Neural crest cell (in vitro differentiated cells): Measurements from ENCODE around the gene SPNS1. TPM values are rescaled to one million over a fixed set of nuclear protein-coding genes. Genes with fewer than 3 reads are reported as not detected.
"Not testable (repeated sequence)": the region's sequence is repeated elsewhere in the genome, so short reads cannot be mapped to it uniquely, and the experiment has no call there.

ENCODE experiments used
- DNase-seq: peaks from one replicate; pipeline ENCODE4 v3.0.0; 2021; ENCODE audit warnings: low read depth, mixed read lengths, low spot score
- H3K27ac Mint-ChIP-seq: one replicate; pipeline ENCODE4 v1.8.0; 2021; ENCODE audit warnings: mild to moderate bottlenecking, mixed read lengths; ENCODE audit not compliant: unreplicated experiment
- H3K27me3 Mint-ChIP-seq: 2 replicates; pipeline ENCODE4 v1.8.0; 2021; ENCODE audit warnings: low read depth, mild to moderate bottlenecking, mixed read lengths
- H3K36me3 Mint-ChIP-seq: 2 replicates; pipeline ENCODE4 v1.8.0; 2021; ENCODE audit warnings: low read depth, mild to moderate bottlenecking, mixed read lengths
- H3K4me1 Mint-ChIP-seq: 2 replicates; pipeline ENCODE4 v1.8.0; 2021; ENCODE audit warnings: mixed read lengths
- H3K4me3 Mint-ChIP-seq: one replicate; pipeline ENCODE4 v1.8.0; 2021; ENCODE audit warnings: mild to moderate bottlenecking, mixed read lengths
- H3K9me3 Mint-ChIP-seq: 2 replicates; pipeline ENCODE4 v1.8.0; 2021; ENCODE audit warnings: mixed read lengths
- total RNA-seq: library from RNA; stranded (reverse); gene quantifications from 2 replicates; pipeline ENCODE4 v1.2.1, GENCODE V29; 2021
- TF ChIP-seq, protein P1 (sequence below): fragments of 200-600 bp; sonication (generic); conservative IDR thresholded peaks from 2 replicates; pipeline ENCODE4 v1.5.0; 2021; ENCODE audit warnings: antibody characterized with exemption, mild to moderate bottlenecking

Gene SPNS1
- total RNA-seq, 1 donor from 2014 or later: 48.1 TPM

DNA sequence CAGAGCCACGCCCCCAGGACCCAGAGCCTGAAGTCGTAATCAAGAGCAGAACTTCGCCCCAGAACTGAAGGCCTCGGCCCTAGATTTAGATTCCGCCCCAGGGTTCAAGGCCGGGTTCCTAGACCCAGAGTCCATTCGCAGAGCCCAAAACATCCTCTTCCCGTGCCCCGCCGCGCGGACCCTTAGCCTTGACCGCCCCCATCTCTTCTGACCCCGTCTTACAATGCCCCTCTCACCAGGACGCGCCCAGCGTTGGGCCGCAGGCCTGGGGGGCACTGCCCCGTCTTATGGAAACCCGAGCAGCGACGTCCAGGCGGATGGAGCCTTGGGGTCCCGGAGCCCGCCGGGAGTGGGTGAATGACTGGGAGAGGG, 37.8 kb upstream of the SPNS1 start:
- Mint-ChIP-seq H3K27ac (no peak overlapping the region), H3K4me3 (no peak overlapping the region)

DNA sequence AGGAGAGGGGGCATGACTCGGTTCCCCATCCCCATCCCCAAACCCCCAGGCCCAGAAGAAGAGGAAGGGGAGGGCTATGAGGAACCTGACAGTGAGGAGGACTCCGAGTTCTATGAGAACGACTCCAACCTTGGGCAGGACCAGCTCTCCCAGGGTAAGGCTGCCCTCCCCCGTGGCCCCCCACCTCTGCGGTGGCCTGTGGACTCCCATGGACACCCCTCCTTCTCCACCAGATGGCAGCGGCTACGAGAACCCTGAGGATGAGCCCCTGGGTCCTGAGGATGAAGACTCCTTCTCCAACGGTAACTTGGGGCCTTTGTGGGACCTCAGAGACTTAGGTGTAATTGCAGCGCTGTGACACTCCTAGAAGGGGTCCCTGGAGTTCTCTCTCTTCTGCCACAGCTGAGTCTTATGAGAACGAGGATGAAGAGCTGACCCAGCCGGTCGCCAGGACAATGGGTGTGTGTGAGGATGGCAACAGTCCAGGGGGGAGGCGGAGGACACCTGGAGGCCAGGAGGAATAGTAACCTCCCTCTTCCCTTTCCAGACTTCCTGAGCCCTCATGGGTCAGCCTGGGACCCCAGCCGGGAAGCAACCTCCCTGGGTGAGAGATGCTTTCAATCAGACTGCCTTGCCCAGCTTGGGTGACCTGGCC, 37.2 kb upstream of the SPNS1 start:
- Mint-ChIP-seq H3K4me1 (no peaks in the 10 kb centered on the region), H3K9me3 (peaks cover 4% of the 10 kb centered on the region), H3K4me3 (no peak overlapping the region), H3K27me3 (peaks cover 8% of the 10 kb centered on the region), H3K27ac (no peak overlapping the region), H3K36me3 (no peaks in the 10 kb centered on the region)
- DNase-seq: no peak
- TF ChIP-seq, protein P1, sequence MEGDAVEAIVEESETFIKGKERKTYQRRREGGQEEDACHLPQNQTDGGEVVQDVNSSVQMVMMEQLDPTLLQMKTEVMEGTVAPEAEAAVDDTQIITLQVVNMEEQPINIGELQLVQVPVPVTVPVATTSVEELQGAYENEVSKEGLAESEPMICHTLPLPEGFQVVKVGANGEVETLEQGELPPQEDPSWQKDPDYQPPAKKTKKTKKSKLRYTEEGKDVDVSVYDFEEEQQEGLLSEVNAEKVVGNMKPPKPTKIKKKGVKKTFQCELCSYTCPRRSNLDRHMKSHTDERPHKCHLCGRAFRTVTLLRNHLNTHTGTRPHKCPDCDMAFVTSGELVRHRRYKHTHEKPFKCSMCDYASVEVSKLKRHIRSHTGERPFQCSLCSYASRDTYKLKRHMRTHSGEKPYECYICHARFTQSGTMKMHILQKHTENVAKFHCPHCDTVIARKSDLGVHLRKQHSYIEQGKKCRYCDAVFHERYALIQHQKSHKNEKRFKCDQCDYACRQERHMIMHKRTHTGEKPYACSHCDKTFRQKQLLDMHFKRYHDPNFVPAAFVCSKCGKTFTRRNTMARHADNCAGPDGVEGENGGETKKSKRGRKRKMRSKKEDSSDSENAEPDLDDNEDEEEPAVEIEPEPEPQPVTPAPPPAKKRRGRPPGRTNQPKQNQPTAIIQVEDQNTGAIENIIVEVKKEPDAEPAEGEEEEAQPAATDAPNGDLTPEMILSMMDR: no peak

More for the DNA sequence above, 37.8 kb upstream of the SPNS1 start:
- peaks cover 8% of the 10 kb centered on the region for H3K27me3 Mint-ChIP-seq
- no peaks in the 10 kb centered on the region for H3K36me3 Mint-ChIP-seq
- TF ChIP-seq, protein P1: no peak
- H3K4me1 Mint-ChIP-seq: no peaks in the 10 kb centered on the region
- H3K9me3 Mint-ChIP-seq: peaks cover 4% of the 10 kb centered on the region
- no peak for DNase-seq

DNA sequence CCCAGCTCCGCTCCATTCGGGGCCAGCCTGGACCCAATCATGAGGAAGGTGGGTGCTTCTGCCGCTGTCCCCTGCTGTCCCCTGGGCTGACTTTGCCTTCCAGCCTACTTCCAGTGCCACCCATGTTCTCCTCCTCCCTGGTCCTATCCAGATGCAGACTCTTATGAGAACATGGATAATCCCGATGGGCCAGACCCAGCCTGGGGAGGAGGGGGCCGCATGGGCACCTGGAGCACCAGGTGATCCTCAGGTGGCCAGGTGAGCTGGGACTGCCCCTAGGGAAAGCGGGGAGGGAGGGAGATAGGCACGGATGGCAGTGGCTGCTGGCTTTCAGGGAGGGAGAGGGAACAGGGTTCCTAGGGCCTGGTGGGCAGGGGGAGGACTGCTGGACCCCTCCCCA, 35.9 kb upstream of the SPNS1 start:
- H3K36me3 Mint-ChIP-seq: no peaks in the 10 kb centered on the region
- peaks cover 8% of the 10 kb centered on the region for H3K27me3 Mint-ChIP-seq
- no peak overlapping the region for H3K4me3 Mint-ChIP-seq
- DNase-seq: no peak
- no peaks in the 10 kb centered on the region for H3K4me1 Mint-ChIP-seq
- peaks cover 4% of the 10 kb centered on the region for H3K9me3 Mint-ChIP-seq
- TF ChIP-seq, protein P1: no peak
- H3K27ac Mint-ChIP-seq: no peak overlapping the region

DNA sequence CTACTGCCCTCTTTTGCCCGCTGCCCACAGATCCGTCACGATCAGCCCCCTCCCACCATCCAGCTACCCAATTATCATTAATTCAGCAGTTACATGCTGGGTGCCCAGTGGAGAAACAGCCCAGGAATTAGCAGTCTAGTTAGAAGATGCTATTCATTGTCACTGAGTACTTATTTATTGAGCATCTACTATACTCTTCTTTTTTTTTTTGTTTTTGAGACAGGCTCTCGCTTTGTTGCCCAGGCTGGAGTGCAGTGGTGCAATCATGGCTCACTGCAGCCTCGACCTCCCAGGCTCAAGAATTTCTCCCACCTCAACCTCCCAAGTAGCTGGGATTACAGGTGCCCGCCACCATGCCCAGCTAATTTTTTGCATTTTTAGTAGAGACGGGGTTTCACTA, 34.8 kb upstream of the SPNS1 start:
- not testable (repeated sequence) for H3K4me1 Mint-ChIP-seq, H3K27me3 Mint-ChIP-seq, H3K4me3 Mint-ChIP-seq, H3K36me3 Mint-ChIP-seq, H3K9me3 Mint-ChIP-seq, DNase-seq, H3K27ac Mint-ChIP-seq

DNA sequence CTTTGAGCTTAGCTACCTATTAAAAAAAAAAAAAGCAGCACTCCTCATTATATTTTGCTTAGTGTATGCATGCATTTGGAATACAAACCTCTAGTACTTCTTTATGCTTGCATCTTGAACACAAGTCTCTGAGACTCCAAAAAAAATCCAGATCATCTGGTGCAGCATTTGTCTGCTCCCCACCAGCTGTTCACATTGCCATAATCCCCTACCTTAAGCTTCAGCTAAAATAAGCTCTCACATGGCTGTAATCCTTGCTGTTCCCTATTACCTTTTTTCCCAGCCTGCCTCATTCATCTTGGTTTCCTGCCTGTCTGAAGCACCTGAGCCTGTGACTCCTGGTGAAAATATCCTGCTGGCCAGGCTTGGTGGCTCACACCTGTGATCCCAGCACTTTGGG, 31.3 kb upstream of the SPNS1 start:
- H3K27me3 Mint-ChIP-seq: peaks cover 14% of the 10 kb centered on the region
- no peak overlapping the region for H3K4me3 Mint-ChIP-seq
- DNase-seq: no peak
- H3K27ac Mint-ChIP-seq: no peak overlapping the region
- H3K36me3 Mint-ChIP-seq: no peaks in the 10 kb centered on the region
- TF ChIP-seq, protein P1: no peak
- H3K4me1 Mint-ChIP-seq: peaks cover 13% of the 10 kb centered on the region
- no peaks in the 10 kb centered on the region for H3K9me3 Mint-ChIP-seq

DNA sequence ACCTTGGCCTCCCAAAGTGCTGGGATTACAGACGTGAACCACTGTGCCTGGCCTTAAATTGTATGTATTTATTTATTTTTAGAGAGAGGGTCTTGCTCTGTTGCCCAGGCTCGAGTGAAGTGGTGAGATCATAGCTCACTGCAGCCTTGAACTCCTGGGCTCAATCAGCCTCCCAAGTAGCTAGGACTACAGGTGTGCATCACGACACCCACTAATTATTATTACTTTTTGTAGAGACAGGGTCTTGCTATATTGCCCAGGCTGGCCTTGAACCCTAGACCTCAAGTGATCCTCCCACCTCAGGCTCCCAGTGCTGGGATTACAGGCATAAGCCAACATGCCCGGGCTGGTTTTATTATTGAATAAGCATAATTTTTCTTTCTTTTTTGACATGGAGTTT, 27.9 kb upstream of the SPNS1 start:
- no peak overlapping the region for H3K27ac Mint-ChIP-seq
- TF ChIP-seq, protein P1: no peak
- H3K9me3 Mint-ChIP-seq: no peaks in the 10 kb centered on the region
- H3K27me3 Mint-ChIP-seq: peaks cover 11% of the 10 kb centered on the region
- peaks cover 25% of the 10 kb centered on the region for H3K4me1 Mint-ChIP-seq
- no peak overlapping the region for H3K4me3 Mint-ChIP-seq
- DNase-seq: no peak
- peaks cover 3% of the 10 kb centered on the region for H3K36me3 Mint-ChIP-seq
